Gastroesophageal sphincter (tissue), 3 donors: ENCODE data around the gene GPR18.

ENCODE experiments used
- CTCF ChIP-seq, 4 experiments: fragments of 200-600 bp in 2 of 4; fragments of 450-650 bp in 2 of 4; sonication (generic) in 1 of 4; IDR thresholded peaks; one replicate each; pipeline ENCODE4 v1.5.1; 2017 to 2019; ENCODE audit warnings: antibody characterized with exemption in 4 of 4, mild to moderate bottlenecking in 2 of 4, moderate library complexity in 2 of 4
- EP300 ChIP-seq: sonication (generic); formaldehyde crosslinking; IDR thresholded peaks from one replicate; pipeline ENCODE4 v1.6.1; 2017; ENCODE audit warnings: antibody characterized with exemption, mild to moderate bottlenecking
- POLR2A ChIP-seq, 2 donors: fragments of 450-650 bp; IDR thresholded peaks; one replicate each; pipeline ENCODE4 v1.6.1; 2017; ENCODE audit warnings: antibody characterized with exemption in 2 of 2, mild to moderate bottlenecking in 2 of 2, moderate library complexity in 1 of 2
- POLR2AphosphoS5 ChIP-seq: sonication (generic); formaldehyde crosslinking; IDR thresholded peaks from one replicate; pipeline ENCODE4 v1.6.1; 2017; ENCODE audit warnings: antibody characterized with exemption

- TF ChIP-seq CTCF (IDR thresholded peaks at IDR 0.05): no peak
- no peak for TF ChIP-seq POLR2AphosphoS5
- TF ChIP-seq POLR2A (IDR thresholded peaks at IDR 0.05): no peak
- TF ChIP-seq EP300: no peak
These were observed 43.4 kb downstream of the GPR18 start for GRCh38 chr13:99214731-99215130.
